Measurements from ENCODE around the gene RUBCN.
"Not testable (repeated sequence)": the region's sequence is repeated elsewhere in the genome, so short reads cannot be mapped to it uniquely, and the experiment has no call there.

- not testable (repeated sequence) for TF ChIP-seq CTCF (conservative IDR thresholded peaks at IDR 0.05; ENCODE audit: low read depth, low read length); EZH2 (IDR thresholded peaks at IDR 0.05; ENCODE audit: borderline replicate concordance, low read depth, low read length, poor library complexity, severe bottlenecking)
Measured at GRCh38 chr3:197629286-197629685, 107.4 kb downstream of the RUBCN start.
